Measurements from ENCODE around the gene CXADR. TPM values are rescaled to one million over a fixed set of nuclear protein-coding genes. Genes with fewer than 3 reads are reported as not detected.
A peak's percentile ranks its signal among the peaks of the same experiment; 100 is the strongest.

CXADR gene
- total and polyA plus RNA-seq, 4 donors = 0.52 to 1.3 (median 0.63) TPM; not detected in 1

GRCh38 chr21:17611414-17612022 lies 98.7 kb downstream of the CXADR start:
- intact Hi-C loops (cut with DNase I) = loop anchor here in 1 of 2 donors (5.0 kb wide), 1 partner anchor 206 kb away; the partner anchor contains the start of gene C21orf91

GRCh38 chr21:17612023-17612564 lies 99.3 kb downstream of the CXADR start:
- no peaks in the 10 kb centered on the region for H3K27me3 ChIP-seq (ENCODE audit: control insufficient read depth in 1 of 2, insufficient read depth in 2 of 2, low read length in 1 of 2)
- WGBS, 2 donors = 0 to 1% methylated on average over 38 to 50 of the region's 50 CpGs
- peak overlapping the region; percentile 58 to 99 for H3K4me3 ChIP-seq (ENCODE audit: low read length in 2 of 2)
- no peaks in the 10 kb centered on the region for H3K9me3 ChIP-seq (ENCODE audit: control insufficient read depth, low read length)
- peak; percentile 71 for ATAC-seq (ENCODE audit: low FRiP score)
- intact Hi-C loops (cut with DNase I) = loop anchor here in 1 of 2 donors (5.0 kb wide), 1 partner anchor 205 kb away; the partner anchor contains the start of gene C21orf91
- H3K27ac ChIP-seq (ENCODE audit: low read depth in 1 of 2, low read length in 2 of 2) = peak overlapping the region in 1 of 2 donors; percentile 74
- H3K4me1 ChIP-seq (ENCODE audit: control insufficient read depth in 1 of 2, insufficient read depth in 2 of 2, low read length in 2 of 2) = peaks cover 0 to 3% of the 10 kb centered on the region in 2 donors
- no peaks in the 10 kb centered on the region for H3K36me3 ChIP-seq (ENCODE audit: control insufficient read depth in 1 of 2, insufficient read depth in 2 of 2, low read length in 1 of 2)
- peak; percentile 69 to 81 for DNase-seq

More at GRCh38 chr21:17611414-17612022, 98.7 kb downstream of the CXADR start:
- peak overlapping the region in 1 of 2 donors; percentile 74 for H3K27ac ChIP-seq (ENCODE audit: low read depth in 1 of 2, low read length in 2 of 2)
- H3K9me3 ChIP-seq (ENCODE audit: control insufficient read depth, low read length) = no peaks in the 10 kb centered on the region
- DNase-seq (peak; percentile 90 to 92), ATAC-seq (ENCODE audit: low FRiP score) (peak; percentile 89)
- 0% methylated on average over 26 of the region's 26 CpGs for WGBS, 2 donors
- no peaks in the 10 kb centered on the region for H3K27me3 ChIP-seq (ENCODE audit: control insufficient read depth in 1 of 2, insufficient read depth in 2 of 2, low read length in 1 of 2)
- peaks cover 0 to 3% of the 10 kb centered on the region in 2 donors for H3K4me1 ChIP-seq (ENCODE audit: control insufficient read depth in 1 of 2, insufficient read depth in 2 of 2, low read length in 2 of 2)
- H3K4me3 ChIP-seq (ENCODE audit: low read length in 2 of 2) = peak overlapping the region; percentile 58 to 99
- H3K36me3 ChIP-seq (ENCODE audit: control insufficient read depth in 1 of 2, insufficient read depth in 2 of 2, low read length in 1 of 2) = no peaks in the 10 kb centered on the region

GRCh38 chr21:17612565-17613241 lies 99.9 kb downstream of the CXADR start, which contains the start of gene BTG3:
BTG3 (minus strand) TSS chr21:17612901; CDS start chr21:17609144, 3,757 bp downstream.
- peak within 1 kb of the TSS; percentile 40 to 92 for H3K27ac ChIP-seq (ENCODE audit: low read depth in 1 of 2, low read length in 2 of 2)
- DNase-seq (peak; percentile 89 to 94), ATAC-seq (ENCODE audit: low FRiP score) (peak; percentile 94)
- intact Hi-C loops (cut with DNase I) = loop anchor here in 1 of 2 donors (5.0 kb wide), 1 partner anchor 205 kb away; the partner anchor contains the start of gene C21orf91
- H3K9me3 ChIP-seq (ENCODE audit: control insufficient read depth, low read length) = no peaks in the 10 kb centered on the region
- peaks cover 0 to 3% of the 10 kb centered on the region in 2 donors for H3K4me1 ChIP-seq (ENCODE audit: control insufficient read depth in 1 of 2, insufficient read depth in 2 of 2, low read length in 2 of 2)
- H3K27me3 ChIP-seq (ENCODE audit: control insufficient read depth in 1 of 2, insufficient read depth in 2 of 2, low read length in 1 of 2) = no peaks in the 10 kb centered on the region
- peak within 1 kb of the TSS; percentile 58 to 99 for H3K4me3 ChIP-seq (ENCODE audit: low read length in 2 of 2)
- WGBS, 2 donors = 0 to 1% methylated on average over 38 to 102 of the region's 102 CpGs
- H3K36me3 ChIP-seq (ENCODE audit: control insufficient read depth in 1 of 2, insufficient read depth in 2 of 2, low read length in 1 of 2) = no peaks in the 10 kb centered on the region

- Histone ChIP-seq H3K4me1 (ENCODE audit: control insufficient read depth in 1 of 2, insufficient read depth in 2 of 2, low read length in 2 of 2) (peaks cover 0 to 3% of the 10 kb centered on the region in 2 donors), H3K36me3 (ENCODE audit: control insufficient read depth in 1 of 2, insufficient read depth in 2 of 2, low read length in 1 of 2) (no peaks in the 10 kb centered on the region), H3K4me3 (ENCODE audit: low read length in 2 of 2) (peak overlapping the region; percentile 58 to 78), H3K9me3 (ENCODE audit: control insufficient read depth, low read length) (no peaks in the 10 kb centered on the region), H3K27me3 (ENCODE audit: control insufficient read depth in 1 of 2, insufficient read depth in 2 of 2, low read length in 1 of 2) (no peaks in the 10 kb centered on the region), H3K27ac (ENCODE audit: low read depth in 1 of 2, low read length in 2 of 2) (peak overlapping the region; percentile 40 to 92)
- DNase-seq = peak; percentile 63 to 79
- ATAC-seq (ENCODE audit: low FRiP score) = peak; percentile 3
- intact Hi-C loops (cut with DNase I) = loop anchor here in 1 of 2 donors (5.0 kb wide), 1 partner anchor 204 kb away; the partner anchor contains the start of gene C21orf91
- WGBS, 2 donors = 6 to 10% methylated on average over 15 to 16 of the region's 16 CpGs
Measured at GRCh38 chr21:17613242-17613676, 100.4 kb downstream of the CXADR start.

- intact Hi-C loops (cut with DNase I) = no loop called here
- ATAC-seq (ENCODE audit: low FRiP score) = no peak
- H3K4me1 ChIP-seq (ENCODE audit: control insufficient read depth in 1 of 2, insufficient read depth in 2 of 2, low read length in 2 of 2) = no peaks in the 10 kb centered on the region
Measured at GRCh38 chr21:17616831-17617230, 104.0 kb downstream of the CXADR start.

GRCh38 chr21:17622018-17622417 lies 109.2 kb downstream of the CXADR start:
- Histone ChIP-seq H3K27ac (ENCODE audit: low read depth in 1 of 2, low read length in 2 of 2) (no peak overlapping the region), H3K36me3 (ENCODE audit: control insufficient read depth in 1 of 2, insufficient read depth in 2 of 2, low read length in 1 of 2) (no peaks in the 10 kb centered on the region), H3K4me3 (ENCODE audit: low read length in 2 of 2) (no peak overlapping the region), H3K4me1 (ENCODE audit: control insufficient read depth in 1 of 2, insufficient read depth in 2 of 2, low read length in 2 of 2) (no peaks in the 10 kb centered on the region), H3K9me3 (ENCODE audit: control insufficient read depth, low read length) (no peaks in the 10 kb centered on the region), H3K27me3 (ENCODE audit: control insufficient read depth in 1 of 2, insufficient read depth in 2 of 2, low read length in 1 of 2) (no peaks in the 10 kb centered on the region)
- no peak for DNase-seq
- 70 to 84% methylated on average over 2 of the region's 2 CpGs for WGBS, 2 donors
- intact Hi-C loops (cut with DNase I) = no loop called here
- no peak for ATAC-seq (ENCODE audit: low FRiP score)

More at GRCh38 chr21:17616831-17617230, 104.0 kb downstream of the CXADR start:
- 73 to 82% methylated on average over 1 of the region's 1 CpG for WGBS, 2 donors
- H3K27me3 ChIP-seq (ENCODE audit: control insufficient read depth in 1 of 2, insufficient read depth in 2 of 2, low read length in 1 of 2) = no peaks in the 10 kb centered on the region
- no peaks in the 10 kb centered on the region for H3K36me3 ChIP-seq (ENCODE audit: control insufficient read depth in 1 of 2, insufficient read depth in 2 of 2, low read length in 1 of 2)
- no peak for DNase-seq
- H3K4me3 ChIP-seq (ENCODE audit: low read length in 2 of 2) = no peak overlapping the region
- H3K27ac ChIP-seq (ENCODE audit: low read depth in 1 of 2, low read length in 2 of 2) = no peak overlapping the region
- H3K9me3 ChIP-seq (ENCODE audit: control insufficient read depth, low read length) = no peaks in the 10 kb centered on the region

- no peak for DNase-seq
- H3K9me3 ChIP-seq (ENCODE audit: control insufficient read depth, low read length) = no peaks in the 10 kb centered on the region
- intact Hi-C loops (cut with DNase I) = no loop called here
- no peaks in the 10 kb centered on the region for H3K4me1 ChIP-seq (ENCODE audit: control insufficient read depth in 1 of 2, insufficient read depth in 2 of 2, low read length in 2 of 2)
- H3K27ac ChIP-seq (ENCODE audit: low read depth in 1 of 2, low read length in 2 of 2) = no peak overlapping the region
- H3K36me3 ChIP-seq (ENCODE audit: control insufficient read depth in 1 of 2, insufficient read depth in 2 of 2, low read length in 1 of 2) = no peaks in the 10 kb centered on the region
- H3K4me3 ChIP-seq (ENCODE audit: low read length in 2 of 2) = no peak overlapping the region
- WGBS, 2 donors = 5 to 7% methylated on average over 4 of the region's 4 CpGs
- no peak for ATAC-seq (ENCODE audit: low FRiP score)
- H3K27me3 ChIP-seq (ENCODE audit: control insufficient read depth in 1 of 2, insufficient read depth in 2 of 2, low read length in 1 of 2) = no peaks in the 10 kb centered on the region
Measured at GRCh38 chr21:17631195-17631594, 118.4 kb downstream of the CXADR start.

GRCh38 chr21:17636711-17637110 lies 123.9 kb downstream of the CXADR start:
- ATAC-seq (ENCODE audit: low FRiP score) (no peak), DNase-seq (no peak)
- intact Hi-C loops (cut with DNase I) = no loop called here
- Histone ChIP-seq H3K4me1 (ENCODE audit: control insufficient read depth in 1 of 2, insufficient read depth in 2 of 2, low read length in 2 of 2) (no peaks in the 10 kb centered on the region), H3K27me3 (ENCODE audit: control insufficient read depth in 1 of 2, insufficient read depth in 2 of 2, low read length in 1 of 2) (peaks cover 0 to 2% of the 10 kb centered on the region in 2 donors), H3K36me3 (ENCODE audit: control insufficient read depth in 1 of 2, insufficient read depth in 2 of 2, low read length in 1 of 2) (no peaks in the 10 kb centered on the region), H3K4me3 (ENCODE audit: low read length in 2 of 2) (no peak overlapping the region), H3K9me3 (ENCODE audit: control insufficient read depth, low read length) (peaks cover 7% of the 10 kb centered on the region), H3K27ac (ENCODE audit: low read depth in 1 of 2, low read length in 2 of 2) (no peak overlapping the region)
- 71 to 94% methylated on average over 4 of the region's 4 CpGs for WGBS, 2 donors

Data from aorta (tissue), 5 donors.